ENCODE data around the gene TIMM17A.
A peak's percentile ranks its signal among the peaks of the same experiment; 100 is the strongest.
"Not testable (repeated sequence)": the region's sequence is repeated elsewhere in the genome, so short reads cannot be mapped to it uniquely, and the experiment has no call there.

TIMM17A gene

DNA sequence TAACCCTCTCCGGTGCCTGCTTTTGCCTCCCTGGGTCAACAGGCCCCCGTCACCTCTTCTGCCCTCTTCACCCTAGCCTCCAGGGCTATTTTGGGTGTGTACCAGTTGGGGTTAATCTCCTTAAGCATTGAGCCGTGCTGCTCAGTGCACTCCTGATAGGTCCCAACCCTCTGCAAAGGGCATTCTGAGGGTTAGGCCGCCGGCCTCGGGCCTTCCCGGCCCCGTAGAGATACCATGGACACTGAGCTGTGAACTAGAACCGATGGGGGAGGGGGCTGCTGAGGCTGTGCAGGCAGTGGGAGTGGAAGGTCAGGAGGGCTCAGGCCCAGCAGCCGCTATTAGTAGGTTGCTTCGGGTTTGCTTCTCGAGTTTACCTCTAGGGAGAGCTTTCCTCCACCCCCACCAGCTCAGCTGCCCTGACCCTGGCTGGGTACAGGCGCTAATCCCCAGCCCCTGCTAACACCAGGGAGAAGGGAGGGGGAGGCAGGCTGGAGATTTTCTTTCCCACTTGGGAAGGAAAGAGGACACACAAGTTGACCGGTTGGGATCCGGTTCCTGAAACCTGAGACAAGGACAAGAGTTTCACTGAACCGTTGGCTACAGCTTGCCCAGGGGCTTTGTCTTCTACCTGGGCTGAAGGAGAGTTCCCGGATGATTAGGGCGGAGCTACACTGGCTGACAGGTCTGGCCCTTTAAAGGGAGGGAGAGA is 13.7 kb upstream of the TIMM17A start:
- no peak for DNase-seq

DNA sequence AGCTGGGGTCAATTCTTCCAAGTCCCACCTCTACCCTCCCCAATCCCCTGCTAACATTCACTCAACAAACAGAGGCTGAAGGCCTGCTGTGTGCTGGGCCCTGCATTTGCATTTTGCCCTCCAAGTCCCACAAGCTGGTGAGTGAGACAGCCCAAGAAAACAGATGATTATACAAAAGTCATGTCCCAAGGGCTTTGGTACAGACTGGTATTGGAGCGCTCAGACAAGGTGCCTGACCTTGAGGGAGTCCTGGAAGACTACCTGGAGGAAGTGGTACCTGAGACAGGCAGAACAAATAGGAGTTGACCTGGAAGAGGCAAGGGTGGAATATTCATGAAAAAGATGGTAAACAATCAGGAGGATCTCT is 13.2 kb upstream of the TIMM17A start:
- DNase-seq, result no peak

DNA sequence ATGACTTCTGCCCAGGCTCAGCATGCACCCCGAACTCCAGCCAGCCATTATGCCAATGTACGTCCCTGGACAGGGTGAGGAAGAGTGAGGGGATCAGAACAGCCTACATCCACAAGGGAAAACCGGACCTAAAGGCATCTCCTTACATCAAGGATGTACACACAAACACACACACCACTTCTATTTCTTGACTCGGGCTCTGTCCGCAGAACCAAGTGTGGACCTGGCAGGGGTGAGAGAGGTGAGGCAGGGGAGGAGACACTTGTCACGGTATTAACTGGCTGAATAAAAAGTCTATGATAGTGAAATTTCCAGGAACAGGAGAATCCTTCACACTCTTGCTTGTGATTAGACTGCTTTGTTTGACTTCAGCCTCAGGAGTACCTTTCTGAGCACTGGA is 11.3 kb upstream of the TIMM17A start:
- no peak for DNase-seq

DNA sequence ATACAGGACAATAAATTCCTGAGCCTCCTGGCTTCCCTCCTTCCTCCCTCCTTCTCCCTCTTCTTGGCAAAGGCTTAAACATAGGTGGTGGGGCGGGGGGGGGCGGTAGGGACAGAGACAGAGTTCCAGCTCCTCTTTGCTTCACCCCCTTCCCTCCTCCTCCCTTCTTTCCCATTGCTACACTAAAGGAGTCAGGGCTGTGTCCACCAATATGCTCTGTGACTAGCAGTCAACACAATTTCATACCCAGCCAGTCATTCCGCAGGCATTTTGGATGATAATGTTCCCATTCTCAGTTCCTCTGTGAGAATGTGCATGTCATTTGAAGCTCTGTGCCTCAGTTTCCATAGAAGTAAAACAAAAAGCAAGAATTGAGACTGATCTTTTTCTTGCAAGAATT is 10.7 kb upstream of the TIMM17A start:
- DNase-seq, result no peak

DNA sequence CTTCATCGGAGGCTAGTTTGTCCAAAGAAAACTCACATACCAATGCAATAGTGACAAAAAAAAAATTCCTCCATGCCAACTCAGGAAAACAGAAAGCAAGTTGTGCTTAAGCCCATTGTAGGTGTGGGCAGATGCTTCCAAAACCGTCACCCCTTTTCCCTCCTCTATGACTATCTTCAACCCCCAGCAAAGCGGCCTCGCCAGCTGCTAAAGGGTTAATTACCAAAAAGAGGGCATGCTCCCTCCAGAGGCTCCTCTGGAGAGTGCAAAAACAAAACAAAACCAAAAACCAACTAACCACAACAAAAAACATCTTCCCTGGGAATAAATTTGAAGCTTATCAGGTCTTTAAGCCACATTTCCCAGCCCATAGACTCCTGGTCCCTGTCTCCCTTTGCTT is 10.1 kb upstream of the TIMM17A start:
- no peak for DNase-seq

DNA sequence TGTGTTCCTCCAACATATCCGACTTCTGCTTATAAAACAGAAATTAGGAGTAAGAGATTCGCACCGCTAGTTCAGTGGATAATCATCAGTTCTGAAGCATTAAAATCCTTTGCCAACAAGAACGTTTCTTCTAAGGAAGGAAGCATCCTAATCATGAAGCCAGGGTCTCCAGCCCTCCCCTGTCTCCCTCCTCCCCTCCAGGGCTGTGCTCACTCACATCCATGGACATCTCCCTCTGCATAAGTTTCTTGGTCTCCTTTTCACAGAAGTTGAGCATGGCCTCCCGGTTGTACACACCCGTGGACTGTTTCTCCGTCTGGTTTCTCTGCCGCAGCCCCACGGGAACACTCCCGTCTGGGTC is 9.5 kb upstream of the TIMM17A start:
- DNase-seq, result no peak

DNA sequence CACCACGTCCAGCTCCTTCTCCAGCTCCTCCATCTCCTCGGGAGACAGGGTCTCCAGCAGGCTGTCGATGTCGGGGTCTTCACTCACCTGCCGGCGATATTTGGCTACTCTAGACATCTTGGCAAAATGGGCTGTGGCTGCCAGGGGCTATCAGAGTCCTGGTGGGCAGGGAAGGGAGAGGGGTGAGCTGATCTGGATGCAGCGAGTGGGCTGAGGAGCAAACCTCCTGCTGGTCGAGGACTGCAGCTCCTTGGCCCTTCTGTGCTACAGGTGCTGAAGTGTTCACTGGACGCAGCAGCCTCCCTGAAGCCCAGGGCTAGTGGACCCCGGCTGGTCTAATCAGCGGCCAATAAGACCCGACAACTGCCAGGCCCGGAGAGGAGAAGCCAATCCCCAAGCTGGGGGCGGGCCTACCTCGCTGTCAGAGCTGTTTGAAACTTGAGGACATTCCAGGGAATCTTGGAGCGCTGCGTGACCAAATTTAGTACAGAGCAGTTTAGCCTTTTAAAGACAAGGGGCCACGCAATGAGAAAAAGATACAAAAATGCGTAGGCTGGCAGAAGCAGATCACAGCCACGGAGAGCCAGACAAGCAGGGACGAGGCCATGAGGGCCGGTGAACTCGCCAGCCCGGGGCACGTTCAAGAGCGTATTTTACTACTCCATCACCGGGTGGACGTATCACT is 8.9 kb upstream of the TIMM17A start, which contains the start of gene LMOD1:
Gene LMOD1 (minus strand): TSS at position 325 of the 685 bp plus-strand sequence. CDS start 208 bp downstream, at position 117.
- DNase-seq, result peak; percentile 47

DNA sequence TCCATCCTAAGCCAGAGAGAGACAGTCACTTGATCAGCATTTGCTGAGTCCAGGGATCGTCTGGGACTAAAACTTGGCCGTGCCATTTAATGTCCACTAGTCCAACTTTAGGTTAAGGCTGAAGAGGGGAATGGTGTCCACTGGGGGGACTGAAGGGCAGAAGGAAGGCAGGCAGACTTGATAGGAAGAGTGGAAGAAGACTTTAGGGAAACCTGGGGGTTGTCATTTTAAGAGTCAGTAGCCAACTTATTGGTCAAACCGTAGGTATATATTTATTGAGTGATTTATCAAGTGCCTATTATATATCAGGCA is 7.7 kb upstream of the TIMM17A start:
- no peak for DNase-seq

DNA sequence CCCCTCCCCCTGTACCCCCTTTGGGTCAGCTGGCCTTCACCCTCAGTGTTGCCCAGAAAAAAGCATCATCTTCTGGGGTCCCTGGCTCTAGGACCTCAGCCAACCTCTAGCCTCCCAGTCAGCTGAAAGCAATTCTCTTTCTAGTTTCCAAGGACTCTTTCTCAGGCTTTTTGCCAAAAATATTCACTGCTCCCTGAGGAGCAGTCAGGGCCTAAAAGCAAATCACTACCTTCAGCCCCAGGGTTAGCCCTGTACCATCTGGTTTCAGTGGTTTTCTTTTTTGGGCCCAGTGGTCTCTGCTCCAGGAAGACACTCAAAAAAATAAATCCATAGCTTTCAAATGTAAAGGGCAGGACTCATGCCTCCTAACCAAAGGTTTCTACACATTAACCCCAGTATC is 5.8 kb upstream of the TIMM17A start:
- no peak for DNase-seq

DNA sequence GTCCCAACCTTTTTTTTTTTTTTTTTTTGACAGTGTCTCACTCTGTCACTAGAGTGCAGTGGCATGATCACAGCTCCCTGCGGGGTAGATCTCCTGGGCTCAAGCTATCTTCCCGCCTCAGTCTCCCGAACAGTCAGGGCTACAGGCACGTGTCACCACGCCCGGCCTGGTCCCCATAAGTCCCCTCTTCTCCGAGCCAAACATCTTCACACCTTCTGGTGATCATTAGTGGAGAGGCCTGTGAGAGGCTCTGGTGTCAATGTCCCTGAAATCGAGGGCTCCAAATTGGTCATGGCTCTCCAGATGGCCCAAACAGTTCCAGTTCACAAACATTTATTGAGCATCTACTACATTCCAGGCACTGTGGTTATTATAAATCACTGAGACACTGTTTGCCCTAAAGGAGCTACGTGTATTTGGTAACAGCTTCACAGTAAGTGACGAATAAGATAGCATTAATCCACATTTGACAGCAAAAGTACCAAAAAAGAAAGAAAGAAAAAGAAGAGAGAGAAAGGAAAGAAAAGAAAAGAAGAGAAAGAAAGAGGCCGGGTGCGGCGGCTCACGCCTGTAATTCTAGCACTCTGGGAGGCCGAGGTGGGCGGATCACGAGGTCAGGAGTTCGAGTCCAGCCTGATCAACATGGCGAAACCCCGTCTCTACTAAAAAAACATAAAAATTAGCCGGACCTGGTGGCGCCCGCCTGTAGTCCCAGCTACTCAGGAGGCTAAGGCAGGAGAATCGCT is 867 bp upstream of the TIMM17A start:
- no peak for DNase-seq

DNA sequence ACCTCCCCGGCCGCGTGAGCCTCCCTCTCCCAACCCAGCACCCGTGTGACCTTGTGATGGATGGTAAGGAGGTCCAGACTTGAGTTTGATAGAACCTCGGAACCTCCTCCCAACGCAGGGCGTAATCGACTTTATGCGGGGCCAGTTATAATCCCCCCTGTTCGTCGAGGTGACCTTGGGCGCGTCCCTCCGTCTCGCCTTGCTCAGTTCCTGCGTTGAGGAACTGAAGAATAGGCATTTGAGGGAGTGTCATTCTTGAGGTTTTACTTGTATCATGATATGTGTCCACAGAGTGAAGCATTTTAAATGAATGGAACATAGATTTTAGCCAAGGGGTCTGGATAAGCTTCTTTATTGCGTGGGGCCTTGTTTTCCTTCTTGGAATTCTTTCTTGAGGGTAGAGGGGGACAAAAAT is 433 bp downstream of the TIMM17A start:
- no peak for DNase-seq

DNA sequence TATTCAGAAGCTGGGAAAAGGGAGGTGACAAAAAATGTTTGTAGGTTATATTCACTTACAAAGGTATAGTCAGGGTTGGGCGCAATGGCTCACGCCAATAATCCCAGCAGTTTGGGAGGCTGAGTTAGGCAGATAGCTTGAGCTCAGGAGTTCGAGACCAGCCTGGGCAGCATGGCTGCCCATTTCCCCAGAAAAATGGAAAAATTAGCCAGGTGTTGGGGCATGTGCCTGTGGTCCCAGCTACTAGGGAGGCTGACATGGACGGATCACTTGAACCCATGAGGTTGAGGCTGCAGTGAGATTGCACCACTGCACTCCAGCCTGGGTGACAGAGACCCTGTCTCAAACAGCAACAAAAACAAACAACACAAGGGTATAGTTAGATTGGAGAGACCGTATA is 3.0 kb downstream of the TIMM17A start:
- no peak for DNase-seq

DNA sequence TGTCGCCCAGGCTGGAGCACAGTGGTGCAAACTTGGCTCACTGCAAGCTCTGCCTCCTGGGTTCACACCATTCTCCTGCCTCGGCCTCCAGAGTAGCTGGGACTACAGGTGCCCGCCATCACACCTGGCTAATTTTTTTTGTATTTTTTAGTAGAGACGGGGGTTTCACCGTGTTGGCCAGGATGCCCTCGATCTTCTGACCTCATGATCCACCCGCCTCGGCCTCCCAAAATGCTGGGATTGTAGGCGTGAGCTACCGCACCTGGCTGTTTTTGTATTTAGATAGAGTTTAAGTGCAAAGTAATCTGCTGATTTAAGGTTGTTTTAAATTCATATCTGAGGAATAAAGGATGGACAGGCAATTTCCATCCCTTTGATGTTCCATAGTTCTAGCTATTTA is 7.1 kb downstream of the TIMM17A start:
- not testable (repeated sequence) for DNase-seq

DNA sequence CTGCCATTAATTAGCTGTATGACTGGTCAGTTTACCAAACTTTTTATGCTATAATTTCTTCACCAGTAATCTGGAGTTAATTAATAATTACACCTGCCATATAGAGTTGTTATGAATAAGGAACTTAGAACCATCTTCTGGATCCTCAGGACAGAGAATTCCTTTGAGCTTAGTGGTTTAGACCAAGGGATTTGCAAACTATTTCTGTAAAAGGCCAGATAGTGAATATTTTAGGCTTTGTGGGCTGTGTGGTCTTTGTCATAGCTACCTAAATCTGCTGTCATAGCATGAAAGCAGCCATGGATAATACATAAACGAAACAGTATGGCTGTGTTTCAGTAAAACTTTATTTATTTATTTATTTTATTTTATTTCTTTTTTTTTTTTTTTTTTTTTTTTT is 9.0 kb downstream of the TIMM17A start:
- no peak for DNase-seq

DNA sequence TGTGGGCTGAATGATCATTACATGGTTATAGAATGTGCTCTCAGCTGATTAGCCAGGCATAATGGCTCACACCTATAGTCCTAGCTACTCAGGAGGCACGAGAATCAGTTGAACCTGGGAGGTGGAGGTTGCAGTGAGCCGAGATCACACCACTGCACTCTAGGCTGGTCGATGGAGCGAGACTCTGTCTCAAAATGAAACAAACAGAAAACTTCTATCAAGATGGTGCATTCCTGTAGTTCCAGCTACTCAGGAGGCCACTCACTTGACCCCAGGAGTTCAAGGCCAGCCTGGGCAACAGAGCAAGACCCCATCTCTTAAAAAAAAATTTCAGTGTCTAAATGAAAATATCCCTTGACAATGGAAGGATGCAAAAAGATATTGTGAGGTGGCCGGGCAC is 10.9 kb downstream of the TIMM17A start:
- no peak for DNase-seq

DNA sequence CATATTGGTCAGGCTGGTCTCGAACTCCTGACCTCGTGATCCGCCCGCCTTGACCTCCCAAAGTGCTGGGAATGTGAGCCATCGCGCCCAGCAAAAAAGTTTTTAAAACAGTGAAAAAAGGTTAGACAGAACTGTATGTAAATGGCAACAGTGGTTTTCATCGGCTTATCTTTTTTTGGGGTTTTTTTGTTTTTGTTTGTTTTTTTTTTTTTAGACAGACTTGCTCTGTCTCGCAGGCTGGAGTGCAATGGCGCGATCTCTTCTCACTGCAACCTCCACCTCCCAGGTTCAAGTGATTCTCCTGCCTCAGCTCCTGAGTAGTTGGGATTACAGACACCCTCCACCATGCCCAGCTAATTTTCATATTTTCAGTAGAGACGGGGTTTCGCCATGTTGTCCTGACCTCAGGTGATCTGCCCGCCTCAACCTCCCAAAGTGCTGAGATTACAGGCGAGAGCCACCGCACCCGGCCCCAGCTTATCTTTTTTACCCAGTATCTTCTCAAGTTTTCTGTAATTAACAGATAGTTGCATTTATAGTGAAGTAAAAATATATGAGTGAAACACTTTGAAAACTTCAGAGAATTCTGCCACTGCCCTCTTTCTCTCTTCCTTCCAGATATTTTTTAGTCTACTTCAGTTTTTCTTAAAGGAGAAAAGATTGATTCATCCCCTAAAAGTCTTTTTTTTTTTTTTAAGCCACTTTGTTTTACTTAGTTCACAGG is 13.1 kb downstream of the TIMM17A start:
- DNase-seq, result no peak

DNA sequence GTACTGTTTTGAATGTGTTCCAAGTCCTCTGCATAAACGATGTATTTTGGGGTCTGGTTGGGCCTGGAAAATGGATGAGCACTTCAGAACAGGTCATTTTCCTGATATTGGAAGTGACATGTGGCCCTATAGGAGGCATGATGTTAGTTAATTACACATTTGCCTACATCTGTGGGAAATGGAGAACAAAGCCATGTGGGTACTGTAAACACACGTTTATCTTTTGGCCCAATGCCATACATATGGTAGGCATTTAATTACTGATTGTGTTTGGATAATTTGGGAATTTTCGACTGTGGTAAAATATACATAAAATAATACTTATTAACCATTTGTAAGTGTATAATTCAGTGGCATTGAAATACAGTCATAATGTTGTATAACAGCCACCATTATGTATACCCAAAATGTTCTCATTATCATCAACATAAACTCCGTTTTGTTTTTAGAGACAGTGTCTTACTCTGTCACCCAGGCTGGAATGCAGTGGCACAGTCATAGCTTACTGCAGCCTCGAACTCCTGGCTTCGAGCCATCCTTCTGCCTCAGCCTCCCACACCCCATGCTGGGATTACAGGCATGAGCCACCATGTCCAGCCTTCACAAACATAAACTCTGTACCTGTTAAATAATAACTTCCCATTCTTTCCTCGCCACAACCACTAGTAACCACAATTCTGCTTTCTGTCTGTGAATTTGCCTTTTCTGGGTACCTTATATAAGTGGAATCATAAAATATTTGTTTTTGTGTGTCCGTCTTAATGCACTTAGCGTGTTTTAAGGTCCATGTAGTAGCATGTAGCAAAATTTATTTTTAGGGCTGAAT is 15.2 kb downstream of the TIMM17A start:
- DNase-seq, result no peak

DNA sequence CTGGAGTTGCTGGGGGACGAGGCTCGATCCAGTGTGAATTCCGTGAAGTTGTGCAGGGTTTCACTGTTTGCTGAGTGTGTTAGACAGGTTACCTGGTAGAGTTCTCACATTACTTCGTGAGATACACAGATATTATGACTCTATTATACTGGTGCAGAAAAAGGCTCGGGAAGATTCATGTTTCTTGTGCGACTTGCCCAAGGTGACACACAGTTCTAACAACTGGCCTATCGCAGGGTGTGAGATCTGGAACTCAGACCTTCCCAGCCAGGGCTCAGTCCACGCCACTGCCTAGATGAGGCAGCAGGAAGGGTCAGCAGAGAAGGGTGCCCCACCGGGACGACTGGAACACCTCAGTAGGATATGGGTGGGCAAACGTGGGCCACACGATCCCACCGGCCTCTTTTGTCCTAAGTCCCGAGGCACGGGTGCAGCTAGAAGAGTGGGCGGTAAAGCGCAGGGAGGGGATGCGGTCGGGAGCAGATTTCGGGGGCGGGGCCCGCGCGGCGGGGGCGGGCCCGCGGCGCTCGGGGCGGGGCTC is 26.8 kb downstream of the TIMM17A start:
- no peak for DNase-seq

DNA sequence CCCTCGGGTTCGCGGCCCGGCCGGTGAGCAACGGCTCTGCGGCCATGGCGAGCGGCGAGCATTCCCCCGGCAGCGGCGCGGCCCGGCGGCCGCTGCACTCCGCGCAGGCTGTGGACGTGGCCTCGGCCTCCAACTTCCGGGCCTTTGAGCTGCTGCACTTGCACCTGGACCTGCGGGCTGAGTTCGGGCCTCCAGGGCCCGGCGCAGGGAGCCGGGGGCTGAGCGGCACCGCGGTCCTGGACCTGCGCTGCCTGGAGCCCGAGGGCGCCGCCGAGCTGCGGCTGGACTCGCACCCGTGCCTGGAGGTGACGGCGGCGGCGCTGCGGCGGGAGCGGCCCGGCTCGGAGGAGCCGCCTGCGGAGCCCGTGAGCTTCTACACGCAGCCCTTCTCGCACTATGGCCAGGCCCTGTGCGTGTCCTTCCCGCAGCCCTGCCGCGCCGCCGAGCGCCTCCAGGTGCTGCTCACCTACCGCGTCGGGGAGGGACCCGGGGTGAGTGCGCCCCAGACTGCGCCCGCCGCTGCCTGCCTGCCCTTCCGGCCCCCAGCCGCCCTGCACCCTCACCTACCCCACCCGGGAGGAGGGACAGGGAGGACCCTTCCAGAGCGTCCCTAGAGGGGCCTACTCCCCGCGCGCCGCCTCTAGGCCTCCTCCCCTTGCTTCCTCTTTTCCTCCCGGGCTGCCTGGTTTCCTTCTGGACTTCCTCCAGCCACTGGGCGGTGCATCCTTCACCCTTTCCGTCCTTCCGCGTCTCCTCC is 27.5 kb downstream of the TIMM17A start, which contains the start of gene RNPEP:
Gene RNPEP (plus strand): TSS at position 26 of the 757 bp plus-strand sequence. CDS start 19 bp downstream, at position 45.
- DNase-seq, result peak; percentile 83

DNA sequence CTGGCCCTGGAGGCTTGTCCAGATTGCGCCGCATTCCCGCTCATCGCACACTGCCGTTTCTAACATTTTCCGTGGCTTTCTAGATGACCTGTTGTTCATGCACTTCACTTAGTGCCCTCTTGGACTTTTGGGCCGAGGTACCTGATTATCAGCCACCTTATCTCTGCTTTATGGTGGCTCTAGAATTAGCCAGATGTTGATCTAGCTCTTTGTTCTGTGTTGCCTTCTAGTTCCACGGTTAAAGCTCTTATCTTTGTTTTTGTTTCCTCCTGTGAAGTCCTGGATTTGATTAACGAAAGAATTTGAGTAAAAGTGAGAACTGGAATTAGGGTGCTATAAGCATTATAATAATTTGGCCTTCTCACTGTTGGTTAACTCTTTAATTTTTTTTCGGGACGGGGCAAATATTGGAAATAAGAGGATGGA is 28.1 kb downstream of the TIMM17A start:
- DNase-seq, result no peak

DNA sequence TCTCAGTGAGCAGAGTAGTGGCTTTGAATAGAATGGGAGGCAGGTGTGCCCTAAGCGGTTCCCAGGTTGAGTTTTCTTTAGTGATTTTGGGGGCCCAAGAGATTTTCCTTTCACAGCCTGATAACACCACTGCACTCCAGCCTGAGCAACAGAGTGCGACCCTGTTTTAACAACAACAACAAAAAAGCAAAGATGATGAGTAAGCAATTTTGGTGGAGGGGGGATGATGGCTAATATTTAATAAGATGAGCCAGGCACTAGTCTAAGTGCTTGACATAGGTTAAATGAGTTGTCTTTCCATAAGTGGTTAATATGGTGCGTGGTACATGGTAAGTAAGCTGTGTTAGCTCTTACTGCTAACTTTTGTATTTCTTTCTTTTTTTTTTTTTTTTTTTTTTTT is 29.1 kb downstream of the TIMM17A start:
- no peak for DNase-seq

All from NCI-H226 (cell line).